ENCODE measurements around the gene GPR85. TPM values are rescaled to one million over a fixed set of nuclear protein-coding genes. Genes with fewer than 3 reads are reported as not detected.
"Not testable (repeated sequence)": the region's sequence is repeated elsewhere in the genome, so short reads cannot be mapped to it uniquely, and the experiment has no call there.

GPR85 gene
- total RNA-seq, 1 donor from 2014 or later: not detected

- Mint-ChIP-seq H3K4me1 (no peaks in the 10 kb centered on the region), H3K9me3 (no peaks in the 10 kb centered on the region), H3K27ac (no peak overlapping the region), H3K27me3 (no peaks in the 10 kb centered on the region), H3K4me3 (no peak overlapping the region), H3K36me3 (ENCODE audit: low read depth) (no peaks in the 10 kb centered on the region)
- intact Hi-C loops (cut with micrococcal nuclease): no loop called here
- DNase-seq: no peak
Measured at GRCh38 chr7:113054938-113055337, 31.7 kb downstream of the GPR85 start.

- H3K27ac Mint-ChIP-seq; H3K4me3 Mint-ChIP-seq; DNase-seq; H3K36me3 Mint-ChIP-seq (ENCODE audit: low read depth); intact Hi-C loops (cut with micrococcal nuclease); H3K4me1 Mint-ChIP-seq; H3K27me3 Mint-ChIP-seq; H3K9me3 Mint-ChIP-seq: not testable (repeated sequence)
Measured at GRCh38 chr7:113054272-113054671, 32.4 kb downstream of the GPR85 start.

GRCh38 chr7:113049221-113049620 lies 37.4 kb downstream of the GPR85 start:
- DNase-seq; H3K27ac Mint-ChIP-seq; H3K4me3 Mint-ChIP-seq; H3K27me3 Mint-ChIP-seq; H3K36me3 Mint-ChIP-seq (ENCODE audit: low read depth); H3K9me3 Mint-ChIP-seq; intact Hi-C loops (cut with micrococcal nuclease); H3K4me1 Mint-ChIP-seq: not testable (repeated sequence)

GRCh38 chr7:113046453-113046852 lies 40.2 kb downstream of the GPR85 start:
- H3K4me1 Mint-ChIP-seq: no peaks in the 10 kb centered on the region
- intact Hi-C loops (cut with micrococcal nuclease): no loop called here
- no peaks in the 10 kb centered on the region for H3K36me3 Mint-ChIP-seq (ENCODE audit: low read depth)
- no peaks in the 10 kb centered on the region for H3K27me3 Mint-ChIP-seq
- H3K9me3 Mint-ChIP-seq: peaks cover 3% of the 10 kb centered on the region
- DNase-seq: no peak
- H3K4me3 Mint-ChIP-seq: no peak overlapping the region
- no peak overlapping the region for H3K27ac Mint-ChIP-seq

- Mint-ChIP-seq H3K4me3 (no peak overlapping the region), H3K4me1 (no peaks in the 10 kb centered on the region), H3K9me3 (peaks cover 3% of the 10 kb centered on the region), H3K27ac (no peak overlapping the region), H3K27me3 (no peaks in the 10 kb centered on the region), H3K36me3 (ENCODE audit: low read depth) (no peaks in the 10 kb centered on the region)
- no peak for DNase-seq
- intact Hi-C loops (cut with micrococcal nuclease): no loop called here
Measured at GRCh38 chr7:113045379-113045778, 41.2 kb downstream of the GPR85 start.

GRCh38 chr7:113044394-113044793 lies 42.2 kb downstream of the GPR85 start:
- Mint-ChIP-seq H3K4me1 (no peaks in the 10 kb centered on the region), H3K36me3 (ENCODE audit: low read depth) (no peaks in the 10 kb centered on the region), H3K4me3 (no peak overlapping the region), H3K27ac (no peak overlapping the region), H3K27me3 (no peaks in the 10 kb centered on the region), H3K9me3 (peaks cover 3% of the 10 kb centered on the region)
- intact Hi-C loops (cut with micrococcal nuclease): no loop called here
- no peak for DNase-seq

- Mint-ChIP-seq H3K4me3 (no peak overlapping the region), H3K36me3 (ENCODE audit: low read depth) (no peaks in the 10 kb centered on the region), H3K9me3 (no peaks in the 10 kb centered on the region), H3K4me1 (no peaks in the 10 kb centered on the region), H3K27me3 (no peaks in the 10 kb centered on the region), H3K27ac (no peak overlapping the region)
- intact Hi-C loops (cut with micrococcal nuclease): no loop called here
- DNase-seq: no peak
Measured at GRCh38 chr7:113040849-113041248, 45.8 kb downstream of the GPR85 start.

- H3K36me3 Mint-ChIP-seq (ENCODE audit: low read depth): no peaks in the 10 kb centered on the region
- no peaks in the 10 kb centered on the region for H3K9me3 Mint-ChIP-seq
- intact Hi-C loops (cut with micrococcal nuclease): no loop called here
- peaks cover 2% of the 10 kb centered on the region for H3K27me3 Mint-ChIP-seq
- no peak overlapping the region for H3K4me3 Mint-ChIP-seq
- H3K27ac Mint-ChIP-seq: no peak overlapping the region
- no peaks in the 10 kb centered on the region for H3K4me1 Mint-ChIP-seq
- no peak for DNase-seq
Measured at GRCh38 chr7:113033959-113034358, 52.7 kb downstream of the GPR85 start.

Other genes with a start within 250 kb of the GPR85 start
- 35.0 and 37.7 TPM in 2 replicates for gene SMIM30, start 31.7 kb upstream of the GPR85 start, total RNA-seq